Measurements from ENCODE around the gene NRG2. TPM values are rescaled to one million over a fixed set of nuclear protein-coding genes. Genes with fewer than 3 reads are reported as not detected.

The NRG2 gene
- total RNA-seq, 1 donor from 2014 or later, result 0.20 TPM

GRCh38 chr5:139839918-139840317 is 203.2 kb downstream of the NRG2 start:
- no peak for DNase-seq (ENCODE audit: low read depth in 2 of 2)

GRCh38 chr5:139839232-139839815 is 203.8 kb downstream of the NRG2 start:
- DNase-seq (ENCODE audit: low read depth in 2 of 2), result no peak

GRCh38 chr5:139838381-139839197 is 204.5 kb downstream of the NRG2 start:
- no peak for DNase-seq (ENCODE audit: low read depth in 2 of 2)

GRCh38 chr5:139837711-139838380 is 205.3 kb downstream of the NRG2 start:
- DNase-seq (ENCODE audit: low read depth in 2 of 2), result no peak

DNA sequence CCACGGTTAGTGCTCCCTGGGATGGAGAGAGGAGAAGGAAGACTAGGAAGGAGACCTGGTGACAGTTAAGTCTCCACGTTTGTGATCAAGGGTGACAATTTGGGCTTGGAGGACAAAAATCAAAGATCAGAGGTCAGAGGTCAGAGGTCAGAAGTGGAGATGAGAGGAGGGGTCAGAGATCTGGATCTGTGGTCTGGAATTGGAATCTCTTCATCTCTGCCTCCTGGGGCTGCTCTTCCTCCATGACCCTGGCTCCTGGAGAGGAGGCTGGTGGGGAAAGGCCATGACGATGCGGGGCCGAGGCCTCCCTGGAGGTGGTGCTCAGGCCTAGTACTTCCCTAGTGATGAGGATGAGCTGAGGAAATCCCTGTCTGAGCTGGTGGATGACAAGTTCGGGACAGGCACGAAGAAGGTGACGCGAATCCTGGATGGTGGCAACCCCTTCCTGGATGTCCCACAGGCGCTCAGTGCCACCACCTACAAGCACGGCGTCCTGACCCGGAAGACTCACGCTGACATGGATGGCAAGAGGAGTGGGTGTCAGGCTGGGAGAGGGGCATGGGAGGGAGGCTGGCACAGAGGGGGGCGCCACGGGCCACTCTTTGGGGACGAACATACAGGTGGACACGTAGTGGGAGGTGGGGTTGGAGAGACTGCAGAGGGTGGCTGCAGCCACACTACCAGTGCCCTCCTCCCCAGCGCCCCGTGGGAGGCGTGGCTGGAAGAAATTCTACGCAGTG is 206.5 kb downstream of the NRG2 start:
- DNase-seq (ENCODE audit: low read depth in 2 of 2), result no peak

GRCh38 chr5:139835656-139836055 is 207.4 kb downstream of the NRG2 start:
- DNase-seq (ENCODE audit: low read depth in 2 of 2), result no peak

GRCh38 chr5:139833525-139833924 is 209.6 kb downstream of the NRG2 start:
- DNase-seq (ENCODE audit: low read depth in 2 of 2), result no peak

DNA sequence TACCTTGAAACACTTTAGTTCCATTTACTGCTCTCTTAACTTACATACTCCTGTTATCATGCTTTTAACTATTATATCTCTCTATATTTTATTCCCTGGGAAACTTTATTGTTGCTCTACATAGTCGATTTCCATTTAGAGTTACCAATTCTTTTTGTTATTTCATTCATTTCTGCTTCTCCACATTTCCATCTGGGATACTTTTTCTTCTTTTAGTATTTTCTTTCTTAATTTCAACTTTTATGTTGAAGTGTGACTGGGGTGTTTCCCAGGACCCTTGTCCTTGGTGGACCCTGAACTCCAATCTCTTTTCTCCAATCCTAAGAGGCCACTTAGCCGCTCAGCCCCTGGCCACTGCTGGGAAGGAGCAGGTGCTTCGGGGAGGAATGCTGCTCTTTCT is 211.5 kb downstream of the NRG2 start:
- DNase-seq (ENCODE audit: low read depth in 2 of 2), result no peak

- no peak for DNase-seq (ENCODE audit: low read depth in 2 of 2)
These were observed 213.6 kb downstream of the NRG2 start for GRCh38 chr5:139829471-139829870.

DNA sequence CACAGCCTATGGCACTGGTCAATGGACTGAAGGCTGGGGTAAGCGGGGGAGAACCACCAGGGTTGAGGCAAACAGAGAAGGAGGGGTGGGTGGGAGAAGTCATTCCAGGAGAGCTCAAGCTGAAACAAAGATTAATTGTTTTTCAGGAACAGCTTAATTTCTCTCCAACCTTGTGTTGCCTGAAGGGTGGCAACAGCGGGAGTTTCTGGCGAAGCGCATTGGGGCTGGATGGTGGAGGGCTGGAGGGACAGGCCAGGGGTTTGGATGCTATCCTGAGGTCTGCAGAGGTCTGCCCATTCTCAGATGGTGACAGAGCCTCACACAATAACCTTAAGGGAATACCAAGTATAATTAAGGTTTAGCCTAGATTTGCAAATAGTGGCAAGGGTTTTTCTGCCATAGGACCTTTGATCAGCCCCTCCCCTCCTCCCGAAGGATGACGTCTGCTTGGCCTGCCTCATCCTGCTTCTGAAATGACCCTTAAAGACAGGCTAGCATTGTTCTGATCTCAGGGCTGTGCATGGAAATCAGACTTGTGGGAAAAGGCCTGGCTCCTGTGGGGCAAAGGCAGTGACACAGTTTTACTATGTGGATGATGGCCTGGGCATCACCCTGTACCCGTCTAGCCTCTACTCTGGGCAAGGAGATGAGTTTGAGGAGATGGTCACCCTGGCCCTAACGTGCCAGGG is 214.7 kb downstream of the NRG2 start:
- DNase-seq (ENCODE audit: low read depth in 2 of 2), result no peak

DNA sequence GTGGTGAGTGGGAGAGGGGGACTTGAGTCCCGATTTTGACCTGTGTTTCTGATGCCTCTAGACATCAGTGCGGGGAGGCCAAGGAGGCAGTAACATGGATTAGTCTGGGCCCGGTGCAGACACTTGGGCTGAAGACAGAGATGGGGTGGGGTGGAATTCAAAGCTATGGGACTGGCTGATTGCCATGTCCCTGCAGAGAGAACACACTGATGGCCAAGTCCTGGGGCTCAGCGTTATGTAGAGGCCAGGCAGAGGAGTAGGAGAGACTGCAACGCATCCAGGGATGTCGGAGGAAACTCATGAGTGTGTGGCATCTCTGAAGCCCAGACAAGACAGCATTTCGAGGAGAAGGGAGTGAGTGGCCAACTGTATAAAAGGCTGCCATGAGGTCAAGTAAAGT is 217.4 kb downstream of the NRG2 start:
- DNase-seq (ENCODE audit: low read depth in 2 of 2), result no peak

DNA sequence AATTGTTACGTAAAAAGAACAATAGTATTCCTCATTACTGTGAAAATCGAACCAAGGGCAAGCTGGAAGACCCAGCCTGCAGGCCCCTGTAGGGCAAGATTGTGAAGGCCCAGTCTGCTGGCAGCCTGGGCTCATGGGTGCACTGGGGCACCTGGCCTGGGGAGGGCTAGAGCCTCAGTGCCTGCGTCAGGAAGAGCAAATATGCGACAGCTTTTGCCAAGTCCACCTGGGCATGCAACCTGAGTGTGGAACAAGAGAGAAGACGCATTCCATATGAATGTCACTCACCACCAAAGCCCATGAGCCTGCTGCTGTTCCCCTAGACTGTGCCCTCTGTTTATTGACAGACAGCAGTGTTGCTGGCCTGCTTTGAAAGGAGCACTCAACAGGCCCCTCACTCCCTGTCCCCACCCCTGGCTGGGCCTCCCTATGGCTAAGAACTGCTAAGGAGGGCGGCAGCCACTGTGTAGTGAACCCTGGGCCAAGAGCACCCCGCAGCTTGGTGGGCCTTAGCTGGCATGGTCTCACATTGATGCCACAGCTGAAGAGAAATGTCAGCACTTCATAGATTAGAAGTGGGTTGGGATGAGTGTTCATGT is 219.2 kb downstream of the NRG2 start:
- no peak for DNase-seq (ENCODE audit: low read depth in 2 of 2)

DNA sequence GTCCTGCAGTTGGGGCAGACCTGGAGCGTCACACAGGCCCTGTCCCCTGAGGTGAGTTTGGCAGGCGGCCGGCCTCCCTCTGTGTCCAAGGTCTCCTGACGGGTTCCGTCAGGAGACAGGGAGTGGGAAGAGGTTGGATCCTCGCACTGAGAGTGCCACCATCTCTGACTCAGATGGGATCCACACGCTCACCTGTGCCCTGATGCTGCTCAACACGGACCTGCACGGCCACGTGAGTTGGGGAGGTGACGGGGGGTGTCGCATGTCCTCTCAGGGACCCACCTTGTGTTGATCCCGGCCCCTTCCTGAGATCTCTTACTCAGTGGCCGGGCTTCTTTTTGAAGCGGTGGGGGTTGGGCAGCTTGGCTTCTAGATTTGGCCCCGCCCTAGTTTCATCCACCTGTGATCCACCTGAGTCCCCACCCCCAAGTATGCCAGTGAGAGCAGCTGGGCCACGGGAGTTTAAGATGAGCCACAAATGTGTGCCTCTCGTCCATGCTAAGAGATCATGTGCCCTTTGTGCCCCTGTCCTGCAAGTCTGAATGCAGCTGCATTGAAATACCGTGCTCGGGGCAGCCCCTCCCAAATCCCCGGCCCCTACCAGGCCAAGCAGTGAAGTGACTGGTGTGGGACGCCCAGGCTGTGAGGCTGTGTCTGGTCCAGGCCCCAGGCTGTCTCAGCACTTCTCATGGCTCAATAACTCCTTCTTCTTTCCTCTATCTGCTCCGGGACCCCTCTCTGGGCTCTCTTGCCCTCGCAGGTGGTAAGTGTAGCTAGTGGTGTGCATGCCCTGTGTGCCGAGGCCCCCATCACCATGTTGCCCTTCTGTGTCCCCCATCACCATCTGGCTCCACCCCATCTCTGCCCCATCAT is 220.3 kb downstream of the NRG2 start:
- DNase-seq (ENCODE audit: low read depth in 2 of 2), result no peak

GRCh38 chr5:139821806-139822552 is 221.1 kb downstream of the NRG2 start:
- DNase-seq (ENCODE audit: low read depth in 2 of 2), result no peak

DNA sequence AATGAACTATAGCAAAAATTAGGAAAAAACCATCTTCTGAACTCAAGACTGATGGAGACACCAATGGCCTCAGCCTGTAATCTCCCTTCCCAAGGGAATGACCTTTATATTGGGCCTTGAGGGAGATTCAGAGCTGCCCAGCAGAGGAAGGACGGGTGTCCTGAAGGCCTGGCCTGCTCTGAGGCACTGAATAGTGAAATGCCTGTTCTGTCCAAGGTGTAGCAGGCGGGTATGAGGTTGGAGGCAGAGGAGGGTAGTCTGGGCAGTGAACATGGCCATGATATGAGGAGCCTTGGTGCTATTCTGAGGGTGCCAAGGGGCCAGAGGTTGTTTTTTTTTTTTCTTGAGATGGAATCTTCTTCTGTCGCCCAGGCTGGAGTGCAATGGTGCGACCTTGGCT is 222.5 kb downstream of the NRG2 start:
- DNase-seq (ENCODE audit: low read depth in 2 of 2), result no peak

- DNase-seq (ENCODE audit: low read depth in 2 of 2), result no peak
These were observed 223.0 kb downstream of the NRG2 start for GRCh38 chr5:139820130-139820529.

GRCh38 chr5:139817970-139818369 is 225.1 kb downstream of the NRG2 start:
- no peak for DNase-seq (ENCODE audit: low read depth in 2 of 2)

- no peak for DNase-seq (ENCODE audit: low read depth in 2 of 2)
These were observed 225.7 kb downstream of the NRG2 start for GRCh38 chr5:139817362-139817761.

- no peak for DNase-seq (ENCODE audit: low read depth in 2 of 2)
These were observed 226.5 kb downstream of the NRG2 start for GRCh38 chr5:139816566-139816965.

Measured in lung microvascular endothelial cell (primary cell).